AG04450 (cell line): Measurements from ENCODE around the gene BAX. TPM values are rescaled to one million over a fixed set of nuclear protein-coding genes. Genes with fewer than 3 reads are reported as not detected.
"Not testable (repeated sequence)": the region's sequence is repeated elsewhere in the genome, so short reads cannot be mapped to it uniquely, and the experiment has no call there.

Source experiments
- CTCF ChIA-PET: fragments of 300-600, 350-600 bp; formaldehyde crosslinking; extraction: SDS; loops from one replicate; lab custom pipeline; 2022; ENCODE audit warnings: antibody characterized with exemption, inconsistent platforms; lab: Charles Lee
- POLR2A ChIA-PET: fragments of 350-600 bp; formaldehyde crosslinking; extraction: SDS; loops from one replicate; lab custom pipeline; 2021; ENCODE audit warnings: antibody characterized with exemption, inconsistent platforms; lab: Yijun Ruan, JAX
- DNase-seq: peaks from one replicate; pipeline ENCODE4 v3.0.0-alpha.2; 2011; ENCODE audit warnings: low read depth, low spot score
- H3K27ac ChIP-seq: one replicate; pipeline ENCODE4 v1.5.1; 2012; ENCODE audit warnings: low read depth, low read length, control low read depth
- H3K27me3 ChIP-seq: one replicate; pipeline ENCODE4 v1.6.0; 2012; ENCODE audit warnings: low read length; ENCODE audit not compliant: control insufficient read depth, insufficient read depth
- H3K4me3 ChIP-seq: 2 replicates; pipeline ENCODE4 v1.5.1; 2011; ENCODE audit warnings: mild to moderate bottlenecking, low read depth, low read length, control low read depth
- H3K9me3 ChIP-seq: 2 replicates; pipeline ENCODE4 v1.5.1; 2012; ENCODE audit warnings: low read length; ENCODE audit not compliant: control insufficient read depth, insufficient read depth
- polyA plus RNA-seq: library from polyadenylated mRNA; depleted of rRNA; stranded (reverse); fragments of >200 nt; gene quantifications from 2 replicates; pipeline ENCODE4 v1.2.3, GENCODE V29; 2011
- TF ChIP-seq, protein P1 (sequence below): IDR thresholded peaks from 2 replicates; pipeline ENCODE4 v1.5.1; 2011; ENCODE audit warnings: low read depth, low read length, control low read depth, inconsistent platforms

The BAX gene
- polyA plus RNA-seq, 1 experiment: 110 TPM

GRCh38 chr19:48918801-48919247 lies 35.9 kb upstream of the BAX start:
- H3K27me3 ChIP-seq: no peaks in the 10 kb centered on the region
- no peak overlapping the region for H3K4me3 ChIP-seq
- TF ChIP-seq, protein P1, sequence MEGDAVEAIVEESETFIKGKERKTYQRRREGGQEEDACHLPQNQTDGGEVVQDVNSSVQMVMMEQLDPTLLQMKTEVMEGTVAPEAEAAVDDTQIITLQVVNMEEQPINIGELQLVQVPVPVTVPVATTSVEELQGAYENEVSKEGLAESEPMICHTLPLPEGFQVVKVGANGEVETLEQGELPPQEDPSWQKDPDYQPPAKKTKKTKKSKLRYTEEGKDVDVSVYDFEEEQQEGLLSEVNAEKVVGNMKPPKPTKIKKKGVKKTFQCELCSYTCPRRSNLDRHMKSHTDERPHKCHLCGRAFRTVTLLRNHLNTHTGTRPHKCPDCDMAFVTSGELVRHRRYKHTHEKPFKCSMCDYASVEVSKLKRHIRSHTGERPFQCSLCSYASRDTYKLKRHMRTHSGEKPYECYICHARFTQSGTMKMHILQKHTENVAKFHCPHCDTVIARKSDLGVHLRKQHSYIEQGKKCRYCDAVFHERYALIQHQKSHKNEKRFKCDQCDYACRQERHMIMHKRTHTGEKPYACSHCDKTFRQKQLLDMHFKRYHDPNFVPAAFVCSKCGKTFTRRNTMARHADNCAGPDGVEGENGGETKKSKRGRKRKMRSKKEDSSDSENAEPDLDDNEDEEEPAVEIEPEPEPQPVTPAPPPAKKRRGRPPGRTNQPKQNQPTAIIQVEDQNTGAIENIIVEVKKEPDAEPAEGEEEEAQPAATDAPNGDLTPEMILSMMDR: no peak
- no peak for DNase-seq
- CTCF ChIA-PET: no interaction called here
- H3K9me3 ChIP-seq: no peaks in the 10 kb centered on the region
- H3K27ac ChIP-seq: no peak overlapping the region
- POLR2A ChIA-PET: interaction anchor here (0.6 to 1.5 kb wide), 4 partner anchors 40 to 50 kb away, joined by 3 to 4 read pairs (median 3); partner anchors contain the start of genes FTL and PPP1R15A

DNA sequence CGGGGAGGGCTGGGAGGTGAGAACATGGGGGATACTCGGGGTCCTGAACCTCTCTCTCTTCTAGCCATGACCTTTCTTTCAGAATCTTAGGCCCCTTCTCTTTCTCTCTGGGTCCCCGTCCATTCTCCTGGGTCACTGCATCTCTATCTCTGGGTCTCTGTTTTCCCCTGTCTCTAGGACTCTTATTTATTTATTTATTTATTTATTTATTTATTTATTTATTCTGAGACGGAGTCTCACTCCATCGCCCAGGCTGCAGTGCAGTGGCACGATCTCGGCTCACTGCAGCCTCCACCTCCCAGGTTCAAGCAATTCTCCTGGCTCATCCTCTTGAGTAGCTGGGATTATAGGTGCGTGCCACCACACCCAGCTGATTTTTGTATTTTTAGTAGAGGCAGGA lies 35.4 kb upstream of the BAX start:
- H3K9me3 ChIP-seq, H3K27me3 ChIP-seq, CTCF ChIA-PET, DNase-seq, H3K27ac ChIP-seq, H3K4me3 ChIP-seq: not testable (repeated sequence)
- POLR2A ChIA-PET: interaction anchor here (0.6 to 1.5 kb wide), 5 partner anchors 41 to 49 kb away, joined by 3 to 4 read pairs (median 3); partner anchors contain the start of genes FTL and PPP1R15A

DNA sequence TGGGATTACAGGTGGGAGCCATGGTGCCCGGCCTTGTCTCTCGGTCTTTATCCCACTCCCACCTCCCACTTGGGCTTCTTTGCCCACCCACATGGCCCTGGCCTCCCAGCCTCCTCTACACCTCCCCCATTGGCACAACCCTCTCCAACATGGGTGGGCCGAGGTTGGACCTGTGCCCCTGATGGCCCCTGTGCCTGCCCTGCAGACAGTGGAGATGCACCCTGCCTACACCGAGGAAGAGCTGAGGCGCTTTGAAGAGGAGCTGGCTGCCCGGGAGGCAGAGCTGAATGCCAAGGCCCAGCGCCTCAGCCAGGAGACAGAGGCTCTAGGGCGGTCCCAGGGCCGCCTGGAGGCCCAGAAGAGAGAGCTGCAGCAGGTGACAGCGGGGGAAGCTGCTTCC lies 33.7 kb upstream of the BAX start:
- ChIA-PET POLR2A (no interaction called here), CTCF (no interaction called here)
- TF ChIP-seq, protein P1: no peak
- Histone ChIP-seq H3K9me3 (no peaks in the 10 kb centered on the region), H3K27me3 (no peaks in the 10 kb centered on the region), H3K27ac (no peak overlapping the region), H3K4me3 (no peak overlapping the region)
- DNase-seq: no peak

GRCh38 chr19:48921721-48922500 lies 32.8 kb upstream of the BAX start:
- POLR2A ChIA-PET: no interaction called here
- CTCF ChIA-PET: no interaction called here
- Histone ChIP-seq H3K9me3 (no peaks in the 10 kb centered on the region), H3K4me3 (no peak overlapping the region), H3K27me3 (no peaks in the 10 kb centered on the region), H3K27ac (no peak overlapping the region)
- no peak for DNase-seq
- TF ChIP-seq, protein P1: no peak

- CTCF ChIA-PET: no interaction called here
- POLR2A ChIA-PET: no interaction called here
Observed at GRCh38 chr19:48922548-48923490, 31.9 kb upstream of the BAX start.

More at GRCh38 chr19:48922548-48923490, 31.9 kb upstream of the BAX start:
- Histone ChIP-seq H3K27ac (no peak overlapping the region), H3K27me3 (no peaks in the 10 kb centered on the region), H3K9me3 (no peaks in the 10 kb centered on the region), H3K4me3 (no peak overlapping the region)
- TF ChIP-seq, protein P1: no peak
- no peak for DNase-seq
